ENCODE data around the gene KRT86. TPM values are rescaled to one million over a fixed set of nuclear protein-coding genes. Genes with fewer than 3 reads are reported as not detected.

Gene KRT86
- total and polyA plus RNA-seq, 2 experiments from 2014 or later = 0.11 to 0.16 TPM

DNA sequence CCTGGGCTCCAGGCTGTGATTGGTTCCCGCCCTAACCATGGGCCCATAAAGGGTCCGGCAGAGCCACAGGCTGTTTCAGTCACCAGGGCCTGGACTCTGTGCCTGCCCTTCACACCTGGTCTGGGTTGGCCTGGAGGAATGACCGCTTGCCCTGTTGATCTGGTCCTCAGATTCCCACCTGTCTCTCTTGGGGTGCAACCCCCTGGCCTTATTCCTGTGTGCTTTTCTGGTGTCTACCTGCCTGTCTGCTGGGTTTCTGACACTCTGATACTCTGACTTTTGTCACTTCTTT is 49.7 kb downstream of the KRT86 start:
- Histone ChIP-seq H3K4me2 (ENCODE audit: unreplicated experiment) (no peak overlapping the region), H3K4me3 (no peak overlapping the region), H3K9me2 (ENCODE audit: insufficient read depth) (no peaks in the 10 kb centered on the region), H3K9ac (no peak overlapping the region), H3K36me3 (ENCODE audit: low read depth) (no peaks in the 10 kb centered on the region), H3K27me3 (replicated peaks; ENCODE audit: insufficient read depth) (peaks cover 26% of the 10 kb centered on the region), H3K9me3 (ENCODE audit: low read depth) (no peaks in the 10 kb centered on the region), H4K20me1 (ENCODE audit: insufficient read depth) (no peaks in the 10 kb centered on the region), H3K27ac (no peak overlapping the region), H3K79me2 (ENCODE audit: insufficient read depth) (no peaks in the 10 kb centered on the region), H3F3A (ENCODE audit: insufficient read depth) (no peaks in the 10 kb centered on the region), H3K4me1 (ENCODE audit: insufficient read depth) (no peaks in the 10 kb centered on the region), H2AFZ (no peak overlapping the region)
- TF ChIP-seq EZH2 (IDR thresholded peaks at IDR 0.05; ENCODE audit: insufficient read depth, poor library complexity, severe bottlenecking) (no peak), EZH2phosphoT487 (IDR thresholded peaks at IDR 0.05; ENCODE audit: insufficient read depth, low read depth) (no peak)
- in situ Hi-C loops (cut with MboI) = no loop called here
- 53 to 56% methylated on average over 3 of the region's 3 CpGs for WGBS, 2 experiments (ENCODE audit: low coverage in 1 of 2, low lambda C conversion rate in 2 of 2, missing lambda C conversion rate in 2 of 2)
- DNase-seq = no peak

DNA sequence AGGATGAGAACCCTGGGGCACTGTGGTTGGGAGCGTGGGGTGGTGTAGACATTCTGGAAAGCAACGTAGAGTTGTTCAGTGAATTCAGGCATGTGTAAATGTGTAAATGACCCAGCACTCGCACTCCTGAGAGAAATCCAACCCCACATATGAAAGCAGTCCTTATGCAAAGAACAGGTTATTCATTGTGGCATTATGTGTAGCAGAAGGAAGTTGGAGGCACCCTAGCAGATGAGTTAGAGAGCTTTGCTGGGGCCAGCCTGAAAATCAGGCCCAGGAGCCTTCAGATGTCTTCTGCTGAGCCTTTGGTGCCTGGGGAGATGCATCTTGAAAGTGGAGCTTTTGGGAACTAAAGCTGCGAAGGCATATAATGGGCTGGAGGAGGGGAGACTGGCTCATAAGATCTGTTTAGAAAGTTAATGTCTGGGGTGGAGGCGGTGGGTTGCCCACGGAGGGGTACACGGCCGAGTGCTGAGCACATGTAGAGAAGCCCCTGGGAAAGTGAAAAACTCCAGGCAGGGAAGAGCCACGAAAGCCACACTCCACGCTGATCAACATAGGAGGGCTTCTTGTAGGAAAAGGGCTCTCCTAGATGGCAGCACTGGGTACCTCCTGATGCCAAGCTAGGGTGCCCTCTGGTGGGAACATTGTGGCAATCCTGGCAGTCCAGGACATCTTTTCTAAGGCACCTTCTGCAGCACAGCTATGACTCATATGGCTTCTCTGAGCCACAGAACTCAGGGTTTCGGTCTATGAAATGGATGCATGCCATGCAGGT is 52.8 kb downstream of the KRT86 start:
- Histone ChIP-seq H3K4me2 (ENCODE audit: unreplicated experiment) (no peak overlapping the region), H3K27ac (no peak overlapping the region), H3K9me2 (ENCODE audit: insufficient read depth) (no peaks in the 10 kb centered on the region), H3K4me3 (no peak overlapping the region), H3K27me3 (replicated peaks; ENCODE audit: insufficient read depth) (peaks cover 8% of the 10 kb centered on the region), H3K4me1 (ENCODE audit: insufficient read depth) (no peaks in the 10 kb centered on the region), H2AFZ (no peak overlapping the region), H3K9ac (no peak overlapping the region), H3K36me3 (ENCODE audit: low read depth) (no peaks in the 10 kb centered on the region), H3F3A (ENCODE audit: insufficient read depth) (no peaks in the 10 kb centered on the region), H3K79me2 (ENCODE audit: insufficient read depth) (no peaks in the 10 kb centered on the region), H4K20me1 (ENCODE audit: insufficient read depth) (no peaks in the 10 kb centered on the region), H3K9me3 (ENCODE audit: low read depth) (no peaks in the 10 kb centered on the region)
- WGBS, 2 experiments (ENCODE audit: low coverage in 1 of 2, low lambda C conversion rate in 2 of 2, missing lambda C conversion rate in 2 of 2) = 33 to 34% methylated on average over 11 of the region's 11 CpGs
- in situ Hi-C loops (cut with MboI) = no loop called here
- peak; percentile 94 for DNase-seq
- no peak for TF ChIP-seq EZH2 (IDR thresholded peaks at IDR 0.05; ENCODE audit: insufficient read depth, poor library complexity, severe bottlenecking)
- TF ChIP-seq EZH2phosphoT487 (IDR thresholded peaks at IDR 0.05; ENCODE audit: insufficient read depth, low read depth) = no peak

DNA sequence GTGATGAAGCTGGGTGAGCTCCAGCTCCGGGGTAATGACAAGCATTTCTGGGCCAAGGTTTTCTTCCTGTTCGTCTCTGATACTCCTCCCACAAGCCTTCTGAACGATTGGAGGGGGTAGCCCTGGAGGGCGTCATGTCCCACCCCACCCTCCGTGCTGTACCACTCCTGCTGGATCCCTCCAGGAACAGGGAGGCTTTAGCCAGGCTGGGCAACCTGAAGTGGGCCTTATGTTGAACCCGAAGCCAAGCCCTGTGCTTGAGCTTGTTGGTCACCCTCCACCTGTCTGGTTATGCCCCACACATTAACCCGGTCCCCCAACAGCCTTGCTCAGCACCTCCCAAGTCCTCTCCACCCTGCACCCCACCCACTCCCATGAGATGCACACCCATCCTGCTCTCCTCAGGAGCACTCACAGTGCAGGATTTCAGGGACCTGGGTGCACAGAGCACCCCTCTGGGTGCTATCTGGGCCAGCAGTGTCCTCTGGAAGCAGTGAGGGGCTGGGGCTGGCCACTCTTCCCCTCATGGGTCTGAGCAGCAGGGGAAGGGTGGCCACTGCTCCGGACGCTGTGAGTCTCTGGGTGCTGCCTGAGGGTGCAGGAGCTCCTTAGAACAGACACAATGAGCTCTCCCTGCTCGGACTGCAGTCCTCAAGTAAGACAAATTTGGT is 53.5 kb downstream of the KRT86 start:
- no peak overlapping the region for H3K4me3 ChIP-seq
- H3K9me2 ChIP-seq (ENCODE audit: insufficient read depth) = no peaks in the 10 kb centered on the region
- no peak overlapping the region for H3K4me2 ChIP-seq (ENCODE audit: unreplicated experiment)
- H3K79me2 ChIP-seq (ENCODE audit: insufficient read depth) = no peaks in the 10 kb centered on the region
- TF ChIP-seq EZH2 (IDR thresholded peaks at IDR 0.05; ENCODE audit: insufficient read depth, poor library complexity, severe bottlenecking) = no peak
- TF ChIP-seq EZH2phosphoT487 (IDR thresholded peaks at IDR 0.05; ENCODE audit: insufficient read depth, low read depth) = no peak
- no peak overlapping the region for H3K27ac ChIP-seq
- H4K20me1 ChIP-seq (ENCODE audit: insufficient read depth) = no peaks in the 10 kb centered on the region
- no peaks in the 10 kb centered on the region for H3K36me3 ChIP-seq (ENCODE audit: low read depth)
- in situ Hi-C loops (cut with MboI) = no loop called here
- H3K4me1 ChIP-seq (ENCODE audit: insufficient read depth) = no peaks in the 10 kb centered on the region
- WGBS, 2 experiments (ENCODE audit: low coverage in 1 of 2, low lambda C conversion rate in 2 of 2, missing lambda C conversion rate in 2 of 2) = 59 to 65% methylated on average over 10 of the region's 10 CpGs
- no peak overlapping the region for H2AFZ ChIP-seq
- H3K27me3 ChIP-seq (replicated peaks; ENCODE audit: insufficient read depth) = peaks cover 8% of the 10 kb centered on the region
- DNase-seq = no peak
- H3K9me3 ChIP-seq (ENCODE audit: low read depth) = no peaks in the 10 kb centered on the region
- H3K9ac ChIP-seq = no peak overlapping the region
- H3F3A ChIP-seq (ENCODE audit: insufficient read depth) = no peaks in the 10 kb centered on the region

DNA sequence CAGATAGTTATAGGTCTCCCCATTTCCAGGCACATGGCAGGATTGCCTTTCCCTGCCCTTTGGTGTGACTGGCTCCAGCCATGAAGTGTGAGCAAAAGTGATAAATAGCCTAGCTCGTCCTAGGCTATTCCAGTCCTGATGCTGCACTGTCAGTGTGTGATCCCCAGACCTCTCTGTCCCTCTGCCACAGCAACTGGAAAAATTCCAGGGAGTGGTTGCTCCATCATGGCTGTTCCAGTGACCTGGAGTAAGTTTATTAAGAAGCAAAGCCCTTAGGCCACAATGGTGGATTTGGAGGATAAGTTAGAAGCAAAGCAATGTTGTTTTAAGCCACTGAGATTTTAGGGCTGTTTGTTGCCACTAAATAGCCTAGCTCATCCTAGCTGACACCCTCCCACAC is 56.6 kb downstream of the KRT86 start:
- H3K4me1 ChIP-seq (ENCODE audit: insufficient read depth) = no peaks in the 10 kb centered on the region
- 31 to 44% methylated on average over 1 of the region's 1 CpG for WGBS, 2 experiments (ENCODE audit: low coverage in 1 of 2, low lambda C conversion rate in 2 of 2, missing lambda C conversion rate in 2 of 2)
- H3K4me2 ChIP-seq (ENCODE audit: unreplicated experiment) = no peak overlapping the region
- H3F3A ChIP-seq (ENCODE audit: insufficient read depth) = no peaks in the 10 kb centered on the region
- no peak overlapping the region for H3K4me3 ChIP-seq
- in situ Hi-C loops (cut with MboI) = no loop called here
- no peaks in the 10 kb centered on the region for H3K9me3 ChIP-seq (ENCODE audit: low read depth)
- no peaks in the 10 kb centered on the region for H3K79me2 ChIP-seq (ENCODE audit: insufficient read depth)
- H3K36me3 ChIP-seq (ENCODE audit: low read depth) = no peaks in the 10 kb centered on the region
- H2AFZ ChIP-seq = no peak overlapping the region
- H3K27me3 ChIP-seq (replicated peaks; ENCODE audit: insufficient read depth) = peaks cover 20% of the 10 kb centered on the region
- no peak overlapping the region for H3K27ac ChIP-seq
- no peak for TF ChIP-seq EZH2 (IDR thresholded peaks at IDR 0.05; ENCODE audit: insufficient read depth, poor library complexity, severe bottlenecking)
- no peak for TF ChIP-seq EZH2phosphoT487 (IDR thresholded peaks at IDR 0.05; ENCODE audit: insufficient read depth, low read depth)
- H3K9ac ChIP-seq = no peak overlapping the region
- H3K9me2 ChIP-seq (ENCODE audit: insufficient read depth) = no peaks in the 10 kb centered on the region
- DNase-seq = no peak
- H4K20me1 ChIP-seq (ENCODE audit: insufficient read depth) = no peaks in the 10 kb centered on the region
